Measurements from ENCODE around the gene NOL11.

The NOL11 gene

GRCh38 chr17:67772679-67773078, 54.9 kb downstream of the NOL11 start:
- Histone ChIP-seq H3K27ac (ENCODE audit: extremely low read depth, low read depth, low read length) (no peak overlapping the region), H3K4me1 (ENCODE audit: control insufficient read depth, insufficient read depth, low read length) (no peaks in the 10 kb centered on the region), H3K9me3 (ENCODE audit: control insufficient read depth, insufficient read depth, low read depth, low read length) (no peaks in the 10 kb centered on the region), H3K4me3 (ENCODE audit: low read depth, low read length) (no peak overlapping the region), H3K36me3 (ENCODE audit: control insufficient read depth in 2 of 2, insufficient read depth in 1 of 2, low read length in 2 of 2) (no peaks in the 10 kb centered on the region)
- TF ChIP-seq ZNF394 (tag by site-specific recombination; IDR thresholded peaks at IDR 0.05; ENCODE audit: borderline replicate concordance) (no peak), AEBP2 (tag by site-specific recombination; IDR thresholded peaks at IDR 0.05; ENCODE audit: borderline replicate concordance) (no peak), ZNF701 (tag by site-specific recombination; IDR thresholded peaks at IDR 0.05) (no peak), ZNF624 (tag by site-specific recombination; IDR thresholded peaks at IDR 0.05) (no peak), ZNF121 (tag by site-specific recombination; IDR thresholded peaks at IDR 0.05) (peak; percentile 91), SP3 (tag by site-specific recombination; IDR thresholded peaks at IDR 0.05) (no peak), ZBTB49 (tag by site-specific recombination; IDR thresholded peaks at IDR 0.05; ENCODE audit: low read depth) (no peak)
- CTCF ChIA-PET: interaction anchor here (0.6 to 1.4 kb wide), 2 partner anchors 28 to 384 kb away, joined by 3 read pairs; no protein-coding TSS in a partner anchor
- POLR2A ChIA-PET: no interaction called here

GRCh38 chr17:67773246-67773645, 55.5 kb downstream of the NOL11 start:
- ChIA-PET CTCF (interaction anchor here (0.6 kb wide), 1 partner anchor 385 kb away, joined by 3 read pairs; no protein-coding TSS in a partner anchor), POLR2A (no interaction called here)

More at GRCh38 chr17:67773246-67773645, 55.5 kb downstream of the NOL11 start:
- Histone ChIP-seq H3K27ac (ENCODE audit: extremely low read depth, low read depth, low read length) (no peak overlapping the region), H3K4me1 (ENCODE audit: control insufficient read depth, insufficient read depth, low read length) (no peaks in the 10 kb centered on the region), H3K36me3 (ENCODE audit: control insufficient read depth in 2 of 2, insufficient read depth in 1 of 2, low read length in 2 of 2) (no peaks in the 10 kb centered on the region), H3K9me3 (ENCODE audit: control insufficient read depth, insufficient read depth, low read depth, low read length) (no peaks in the 10 kb centered on the region), H3K4me3 (ENCODE audit: low read depth, low read length) (no peak overlapping the region)
- TF ChIP-seq ZNF626 (tag by site-specific recombination; IDR thresholded peaks at IDR 0.05) (no peak), ZNF629 (tag by site-specific recombination; IDR thresholded peaks at IDR 0.05) (no peak), ZNF184 (tag by site-specific recombination; IDR thresholded peaks at IDR 0.05) (no peak), ZNF560 (tag by site-specific recombination; IDR thresholded peaks at IDR 0.05; ENCODE audit: borderline replicate concordance) (no peak), SP7 (tag by site-specific recombination; IDR thresholded peaks at IDR 0.05) (no peak), ZNF423 (tag by site-specific recombination; IDR thresholded peaks at IDR 0.05) (no peak), ZBTB1 (tag by site-specific recombination; IDR thresholded peaks at IDR 0.05) (no peak), SCRT2 (tag by site-specific recombination; IDR thresholded peaks at IDR 0.05) (no peak), ZNF623 (tag by site-specific recombination; IDR thresholded peaks at IDR 0.05) (no peak), ZNF311 (tag by site-specific recombination; IDR thresholded peaks at IDR 0.05; ENCODE audit: borderline replicate concordance) (no peak), ZNF777 (tag by site-specific recombination; IDR thresholded peaks at IDR 0.05; ENCODE audit: borderline replicate concordance) (no peak)
- TF ChIP-seq, protein P1, sequence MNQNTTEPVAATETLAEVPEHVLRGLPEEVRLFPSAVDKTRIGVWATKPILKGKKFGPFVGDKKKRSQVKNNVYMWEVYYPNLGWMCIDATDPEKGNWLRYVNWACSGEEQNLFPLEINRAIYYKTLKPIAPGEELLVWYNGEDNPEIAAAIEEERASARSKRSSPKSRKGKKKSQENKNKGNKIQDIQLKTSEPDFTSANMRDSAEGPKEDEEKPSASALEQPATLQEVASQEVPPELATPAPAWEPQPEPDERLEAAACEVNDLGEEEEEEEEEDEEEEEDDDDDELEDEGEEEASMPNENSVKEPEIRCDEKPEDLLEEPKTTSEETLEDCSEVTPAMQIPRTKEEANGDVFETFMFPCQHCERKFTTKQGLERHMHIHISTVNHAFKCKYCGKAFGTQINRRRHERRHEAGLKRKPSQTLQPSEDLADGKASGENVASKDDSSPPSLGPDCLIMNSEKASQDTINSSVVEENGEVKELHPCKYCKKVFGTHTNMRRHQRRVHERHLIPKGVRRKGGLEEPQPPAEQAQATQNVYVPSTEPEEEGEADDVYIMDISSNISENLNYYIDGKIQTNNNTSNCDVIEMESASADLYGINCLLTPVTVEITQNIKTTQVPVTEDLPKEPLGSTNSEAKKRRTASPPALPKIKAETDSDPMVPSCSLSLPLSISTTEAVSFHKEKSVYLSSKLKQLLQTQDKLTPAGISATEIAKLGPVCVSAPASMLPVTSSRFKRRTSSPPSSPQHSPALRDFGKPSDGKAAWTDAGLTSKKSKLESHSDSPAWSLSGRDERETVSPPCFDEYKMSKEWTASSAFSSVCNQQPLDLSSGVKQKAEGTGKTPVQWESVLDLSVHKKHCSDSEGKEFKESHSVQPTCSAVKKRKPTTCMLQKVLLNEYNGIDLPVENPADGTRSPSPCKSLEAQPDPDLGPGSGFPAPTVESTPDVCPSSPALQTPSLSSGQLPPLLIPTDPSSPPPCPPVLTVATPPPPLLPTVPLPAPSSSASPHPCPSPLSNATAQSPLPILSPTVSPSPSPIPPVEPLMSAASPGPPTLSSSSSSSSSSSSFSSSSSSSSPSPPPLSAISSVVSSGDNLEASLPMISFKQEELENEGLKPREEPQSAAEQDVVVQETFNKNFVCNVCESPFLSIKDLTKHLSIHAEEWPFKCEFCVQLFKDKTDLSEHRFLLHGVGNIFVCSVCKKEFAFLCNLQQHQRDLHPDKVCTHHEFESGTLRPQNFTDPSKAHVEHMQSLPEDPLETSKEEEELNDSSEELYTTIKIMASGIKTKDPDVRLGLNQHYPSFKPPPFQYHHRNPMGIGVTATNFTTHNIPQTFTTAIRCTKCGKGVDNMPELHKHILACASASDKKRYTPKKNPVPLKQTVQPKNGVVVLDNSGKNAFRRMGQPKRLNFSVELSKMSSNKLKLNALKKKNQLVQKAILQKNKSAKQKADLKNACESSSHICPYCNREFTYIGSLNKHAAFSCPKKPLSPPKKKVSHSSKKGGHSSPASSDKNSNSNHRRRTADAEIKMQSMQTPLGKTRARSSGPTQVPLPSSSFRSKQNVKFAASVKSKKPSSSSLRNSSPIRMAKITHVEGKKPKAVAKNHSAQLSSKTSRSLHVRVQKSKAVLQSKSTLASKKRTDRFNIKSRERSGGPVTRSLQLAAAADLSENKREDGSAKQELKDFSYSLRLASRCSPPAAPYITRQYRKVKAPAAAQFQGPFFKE (tag by site-specific recombination; IDR thresholded peaks at IDR 0.05; ENCODE audit: borderline replicate concordance): no peak
- TF ChIP-seq, protein P2, sequence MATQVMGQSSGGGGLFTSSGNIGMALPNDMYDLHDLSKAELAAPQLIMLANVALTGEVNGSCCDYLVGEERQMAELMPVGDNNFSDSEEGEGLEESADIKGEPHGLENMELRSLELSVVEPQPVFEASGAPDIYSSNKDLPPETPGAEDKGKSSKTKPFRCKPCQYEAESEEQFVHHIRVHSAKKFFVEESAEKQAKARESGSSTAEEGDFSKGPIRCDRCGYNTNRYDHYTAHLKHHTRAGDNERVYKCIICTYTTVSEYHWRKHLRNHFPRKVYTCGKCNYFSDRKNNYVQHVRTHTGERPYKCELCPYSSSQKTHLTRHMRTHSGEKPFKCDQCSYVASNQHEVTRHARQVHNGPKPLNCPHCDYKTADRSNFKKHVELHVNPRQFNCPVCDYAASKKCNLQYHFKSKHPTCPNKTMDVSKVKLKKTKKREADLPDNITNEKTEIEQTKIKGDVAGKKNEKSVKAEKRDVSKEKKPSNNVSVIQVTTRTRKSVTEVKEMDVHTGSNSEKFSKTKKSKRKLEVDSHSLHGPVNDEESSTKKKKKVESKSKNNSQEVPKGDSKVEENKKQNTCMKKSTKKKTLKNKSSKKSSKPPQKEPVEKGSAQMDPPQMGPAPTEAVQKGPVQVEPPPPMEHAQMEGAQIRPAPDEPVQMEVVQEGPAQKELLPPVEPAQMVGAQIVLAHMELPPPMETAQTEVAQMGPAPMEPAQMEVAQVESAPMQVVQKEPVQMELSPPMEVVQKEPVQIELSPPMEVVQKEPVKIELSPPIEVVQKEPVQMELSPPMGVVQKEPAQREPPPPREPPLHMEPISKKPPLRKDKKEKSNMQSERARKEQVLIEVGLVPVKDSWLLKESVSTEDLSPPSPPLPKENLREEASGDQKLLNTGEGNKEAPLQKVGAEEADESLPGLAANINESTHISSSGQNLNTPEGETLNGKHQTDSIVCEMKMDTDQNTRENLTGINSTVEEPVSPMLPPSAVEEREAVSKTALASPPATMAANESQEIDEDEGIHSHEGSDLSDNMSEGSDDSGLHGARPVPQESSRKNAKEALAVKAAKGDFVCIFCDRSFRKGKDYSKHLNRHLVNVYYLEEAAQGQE (tag by site-specific recombination; IDR thresholded peaks at IDR 0.05): no peak
- TF ChIP-seq, protein P3, sequence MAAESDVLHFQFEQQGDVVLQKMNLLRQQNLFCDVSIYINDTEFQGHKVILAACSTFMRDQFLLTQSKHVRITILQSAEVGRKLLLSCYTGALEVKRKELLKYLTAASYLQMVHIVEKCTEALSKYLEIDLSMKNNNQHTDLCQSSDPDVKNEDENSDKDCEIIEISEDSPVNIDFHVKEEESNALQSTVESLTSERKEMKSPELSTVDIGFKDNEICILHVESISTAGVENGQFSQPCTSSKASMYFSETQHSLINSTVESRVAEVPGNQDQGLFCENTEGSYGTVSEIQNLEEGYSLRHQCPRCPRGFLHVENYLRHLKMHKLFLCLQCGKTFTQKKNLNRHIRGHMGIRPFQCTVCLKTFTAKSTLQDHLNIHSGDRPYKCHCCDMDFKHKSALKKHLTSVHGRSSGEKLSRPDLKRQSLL (tag by site-specific recombination; IDR thresholded peaks at IDR 0.05): no peak
